Measurements from ENCODE around the gene ARHGEF16. TPM values are rescaled to one million over a fixed set of nuclear protein-coding genes. Genes with fewer than 3 reads are reported as not detected.

The ARHGEF16 gene
- total RNA-seq, 1 experiment from 2014 or later: not detected

DNA sequence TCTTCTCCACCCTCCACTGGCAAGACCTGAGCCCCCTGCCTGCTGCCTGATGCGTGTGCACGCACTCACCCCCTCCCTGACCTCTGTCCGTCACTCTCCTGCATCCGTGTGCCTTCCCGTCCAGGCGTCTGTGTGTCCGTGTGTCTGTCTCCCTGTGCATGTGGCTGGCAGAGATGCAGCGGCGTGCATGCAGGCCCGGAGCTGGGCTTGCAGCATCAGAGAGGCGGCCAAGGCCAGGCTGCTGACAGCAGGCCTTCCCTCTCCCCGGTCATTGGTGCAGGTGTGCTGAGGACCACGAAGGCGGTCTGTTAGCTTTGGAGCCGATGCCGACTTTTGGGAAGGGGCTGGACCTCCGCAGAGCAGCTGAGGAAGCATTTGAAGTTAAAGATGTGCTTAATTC lies 22.8 kb upstream of the ARHGEF16 start:
- no peak overlapping the region for H2AFZ ChIP-seq (ENCODE audit: low read length)

DNA sequence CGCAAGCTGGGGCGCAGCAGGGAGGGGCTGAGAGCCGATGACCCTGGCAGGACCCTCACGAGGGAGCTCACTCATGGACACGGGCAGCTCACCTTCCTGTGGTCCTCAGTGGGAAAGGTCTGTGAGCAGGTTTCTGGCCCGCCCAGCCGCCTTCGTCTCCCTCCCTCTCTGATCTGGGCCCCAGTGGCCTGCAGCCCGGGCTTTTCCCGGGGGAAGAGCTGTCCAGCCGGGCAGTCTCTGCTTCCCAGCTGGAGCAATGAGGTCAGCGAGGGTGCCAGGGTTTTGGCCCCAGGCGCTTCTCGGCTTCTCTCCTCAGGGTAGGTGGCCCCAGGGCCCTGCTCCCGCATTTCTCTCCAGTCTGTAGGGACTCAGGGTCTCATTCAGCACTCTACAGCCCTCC lies 22.2 kb upstream of the ARHGEF16 start:
- Histone ChIP-seq H3K4me1 (ENCODE audit: low read length) (no peaks in the 10 kb centered on the region), H3K9ac (ENCODE audit: low read length) (no peak overlapping the region), H3K27me3 (ENCODE audit: low read length) (no peaks in the 10 kb centered on the region), H4K20me1 (ENCODE audit: insufficient read depth, low read depth, low read length) (no peaks in the 10 kb centered on the region), H3K4me3 (ENCODE audit: low read length) (no peak overlapping the region), H3K27ac (ENCODE audit: low read length) (no peak overlapping the region), H3K36me3 (ENCODE audit: insufficient read depth, low read length) (no peaks in the 10 kb centered on the region), H3K79me2 (ENCODE audit: low read length) (no peaks in the 10 kb centered on the region), H3K9me2 (replicated peaks; ENCODE audit: insufficient read depth, low read length) (no peaks in the 10 kb centered on the region), H3K4me2 (ENCODE audit: low read depth, low read length, poor library complexity, severe bottlenecking) (no peak overlapping the region), H2AFZ (ENCODE audit: low read length) (no peak overlapping the region), H3K9me3 (ENCODE audit: low read length) (no peaks in the 10 kb centered on the region)
- DNase-seq: no peak

More for the DNA sequence above, 22.8 kb upstream of the ARHGEF16 start:
- H3K79me2 ChIP-seq (ENCODE audit: low read length): no peaks in the 10 kb centered on the region
- no peak overlapping the region for H3K9ac ChIP-seq (ENCODE audit: low read length)
- H3K4me2 ChIP-seq (ENCODE audit: low read depth, low read length, poor library complexity, severe bottlenecking): no peak overlapping the region
- no peaks in the 10 kb centered on the region for H3K4me1 ChIP-seq (ENCODE audit: low read length)
- H3K4me3 ChIP-seq (ENCODE audit: low read length): no peak overlapping the region
- DNase-seq: no peak
- no peaks in the 10 kb centered on the region for H3K36me3 ChIP-seq (ENCODE audit: insufficient read depth, low read length)
- H3K27ac ChIP-seq (ENCODE audit: low read length): no peak overlapping the region
- no peaks in the 10 kb centered on the region for H3K27me3 ChIP-seq (ENCODE audit: low read length)
- no peaks in the 10 kb centered on the region for H4K20me1 ChIP-seq (ENCODE audit: insufficient read depth, low read depth, low read length)
- no peaks in the 10 kb centered on the region for H3K9me3 ChIP-seq (ENCODE audit: low read length)
- H3K9me2 ChIP-seq (replicated peaks; ENCODE audit: insufficient read depth, low read length): no peaks in the 10 kb centered on the region

DNA sequence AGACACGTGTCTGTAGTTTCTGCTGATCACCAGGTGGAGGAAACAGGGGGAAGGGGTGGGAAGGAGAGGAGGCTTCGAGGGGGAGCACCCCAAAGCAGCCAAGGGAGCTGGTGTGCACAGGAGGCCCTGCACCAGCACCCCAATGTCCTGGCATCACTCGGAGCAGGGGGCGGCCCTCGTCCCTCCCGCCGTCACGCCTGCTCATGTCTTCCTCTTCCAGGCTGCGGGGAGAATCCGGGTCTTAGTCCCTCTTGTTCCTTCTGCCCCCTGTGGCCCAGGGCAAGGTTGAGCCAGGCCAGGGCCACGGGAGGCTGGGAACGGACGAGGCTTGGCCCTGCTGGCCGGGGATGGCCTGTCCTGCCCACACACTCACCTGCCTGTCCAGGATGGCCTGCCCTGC lies 21.4 kb upstream of the ARHGEF16 start:
- no peaks in the 10 kb centered on the region for H3K79me2 ChIP-seq (ENCODE audit: low read length)
- no peaks in the 10 kb centered on the region for H3K27me3 ChIP-seq (ENCODE audit: low read length)
- H4K20me1 ChIP-seq (ENCODE audit: insufficient read depth, low read depth, low read length): no peaks in the 10 kb centered on the region
- DNase-seq: no peak
- no peak overlapping the region for H3K4me3 ChIP-seq (ENCODE audit: low read length)
- H3K9ac ChIP-seq (ENCODE audit: low read length): no peak overlapping the region
- H3K4me1 ChIP-seq (ENCODE audit: low read length): no peaks in the 10 kb centered on the region
- H3K9me2 ChIP-seq (replicated peaks; ENCODE audit: insufficient read depth, low read length): no peaks in the 10 kb centered on the region
- H3K4me2 ChIP-seq (ENCODE audit: low read depth, low read length, poor library complexity, severe bottlenecking): no peak overlapping the region
- no peaks in the 10 kb centered on the region for H3K9me3 ChIP-seq (ENCODE audit: low read length)
- no peaks in the 10 kb centered on the region for H3K36me3 ChIP-seq (ENCODE audit: insufficient read depth, low read length)
- no peak overlapping the region for H3K27ac ChIP-seq (ENCODE audit: low read length)
- no peak overlapping the region for H2AFZ ChIP-seq (ENCODE audit: low read length)

DNA sequence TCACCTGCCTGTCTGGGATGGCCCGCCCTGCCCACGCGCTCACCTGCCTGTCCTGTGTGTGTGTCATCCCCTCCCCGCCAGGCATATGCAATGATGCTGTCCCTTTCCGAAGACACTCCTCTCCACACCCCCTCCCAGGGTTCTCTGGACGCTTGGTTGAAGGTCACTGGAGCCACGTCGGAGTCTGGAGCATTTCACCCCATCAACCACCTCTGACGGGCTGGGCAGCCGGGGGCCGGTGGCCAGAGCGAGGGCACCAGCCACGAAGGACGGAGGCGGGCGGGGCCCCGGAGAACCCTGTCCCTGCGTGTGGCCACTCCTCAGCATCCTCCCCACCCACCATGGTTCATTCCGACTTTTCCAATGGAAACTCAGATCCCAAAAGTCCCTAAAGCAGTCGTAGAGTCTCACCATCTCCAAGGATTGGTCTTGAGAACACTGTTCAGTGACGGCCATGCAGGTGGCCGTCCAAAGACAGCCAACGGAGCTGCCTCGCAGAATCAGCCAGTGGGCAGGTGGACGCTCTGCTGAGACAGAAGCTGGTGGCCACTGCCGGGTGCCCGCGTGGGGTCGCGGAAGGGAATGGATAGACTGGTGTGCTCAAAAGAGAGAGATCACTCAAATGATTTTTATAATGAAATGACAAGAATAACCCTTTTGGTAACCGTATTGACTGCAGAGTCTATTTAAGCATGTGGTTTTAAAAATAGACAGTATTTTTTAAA lies 20.7 kb upstream of the ARHGEF16 start:
- DNase-seq: no peak
- H3K4me2 ChIP-seq (ENCODE audit: low read depth, low read length, poor library complexity, severe bottlenecking): no peak overlapping the region
- H3K79me2 ChIP-seq (ENCODE audit: low read length): no peaks in the 10 kb centered on the region
- no peak overlapping the region for H3K9ac ChIP-seq (ENCODE audit: low read length)
- no peaks in the 10 kb centered on the region for H3K9me2 ChIP-seq (replicated peaks; ENCODE audit: insufficient read depth, low read length)
- no peaks in the 10 kb centered on the region for H3K9me3 ChIP-seq (ENCODE audit: low read length)
- H3K27ac ChIP-seq (ENCODE audit: low read length): no peak overlapping the region
- no peaks in the 10 kb centered on the region for H3K36me3 ChIP-seq (ENCODE audit: insufficient read depth, low read length)
- H3K27me3 ChIP-seq (ENCODE audit: low read length): no peaks in the 10 kb centered on the region
- no peak overlapping the region for H3K4me3 ChIP-seq (ENCODE audit: low read length)
- no peak overlapping the region for H2AFZ ChIP-seq (ENCODE audit: low read length)
- H4K20me1 ChIP-seq (ENCODE audit: insufficient read depth, low read depth, low read length): no peaks in the 10 kb centered on the region
- no peaks in the 10 kb centered on the region for H3K4me1 ChIP-seq (ENCODE audit: low read length)

DNA sequence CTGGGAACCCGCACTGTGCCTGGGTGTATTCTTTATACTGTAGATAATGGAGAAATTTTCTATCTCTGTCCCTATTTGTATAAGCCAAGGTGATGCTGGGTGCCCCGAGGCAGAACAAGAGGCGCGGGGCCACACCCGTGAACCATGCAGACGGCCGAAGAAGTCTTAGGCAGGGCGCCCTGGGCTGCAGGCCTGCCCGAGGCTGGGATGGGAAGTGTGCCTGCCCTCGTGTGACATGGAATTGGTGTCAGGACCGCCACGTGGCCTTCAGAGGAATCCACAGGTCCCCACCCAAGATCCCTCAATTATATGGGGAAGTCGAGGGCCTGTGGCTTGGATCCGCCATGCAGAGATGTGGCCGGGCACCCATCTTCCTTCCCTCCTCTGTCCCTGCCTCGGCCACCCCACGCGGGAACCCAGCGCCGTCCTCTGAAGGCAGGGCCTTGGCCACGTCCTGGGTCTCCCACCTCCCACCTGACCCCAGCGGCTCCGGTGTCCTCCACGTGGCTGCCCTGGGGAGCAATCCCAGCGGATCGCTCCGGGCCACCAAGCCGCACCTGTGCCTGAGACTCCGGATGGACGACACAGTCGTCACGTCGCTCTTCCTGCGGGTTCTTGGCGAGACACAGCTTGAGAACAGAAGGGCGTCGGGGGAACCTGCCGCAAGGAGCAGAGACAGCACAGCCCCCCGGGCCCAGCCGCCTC lies 19.9 kb upstream of the ARHGEF16 start:
- Histone ChIP-seq H3K9ac (ENCODE audit: low read length) (no peak overlapping the region), H3K79me2 (ENCODE audit: low read length) (no peaks in the 10 kb centered on the region), H3K27me3 (ENCODE audit: low read length) (no peaks in the 10 kb centered on the region), H3K4me1 (ENCODE audit: low read length) (no peaks in the 10 kb centered on the region), H3K4me2 (ENCODE audit: low read depth, low read length, poor library complexity, severe bottlenecking) (no peak overlapping the region), H4K20me1 (ENCODE audit: insufficient read depth, low read depth, low read length) (no peaks in the 10 kb centered on the region), H3K4me3 (ENCODE audit: low read length) (no peak overlapping the region), H3K36me3 (ENCODE audit: insufficient read depth, low read length) (no peaks in the 10 kb centered on the region), H2AFZ (ENCODE audit: low read length) (no peak overlapping the region), H3K9me3 (ENCODE audit: low read length) (no peaks in the 10 kb centered on the region), H3K27ac (ENCODE audit: low read length) (no peak overlapping the region), H3K9me2 (replicated peaks; ENCODE audit: insufficient read depth, low read length) (no peaks in the 10 kb centered on the region)
- DNase-seq: no peak

DNA sequence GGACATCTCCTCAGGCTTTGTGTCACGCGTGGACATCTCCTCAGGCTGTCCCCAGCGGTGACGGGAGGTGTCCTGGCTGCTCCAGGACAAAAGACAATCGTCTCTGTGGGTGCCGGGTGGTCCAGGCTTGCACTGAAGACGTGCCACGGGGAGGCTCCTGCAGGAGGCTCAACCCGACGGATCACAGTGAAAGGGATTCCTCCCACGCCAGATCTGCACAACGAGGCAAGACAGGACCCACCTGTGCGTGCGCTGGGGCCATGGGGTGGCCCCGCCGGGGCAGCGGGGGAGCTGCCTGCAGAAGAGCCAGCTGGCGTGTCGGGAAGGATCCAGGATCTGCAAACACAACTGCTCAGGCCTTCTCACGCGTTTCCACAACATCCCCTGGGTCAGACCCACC lies 18.8 kb upstream of the ARHGEF16 start:
- Histone ChIP-seq H3K36me3 (ENCODE audit: insufficient read depth, low read length) (no peaks in the 10 kb centered on the region), H3K4me3 (ENCODE audit: low read length) (no peak overlapping the region), H3K79me2 (ENCODE audit: low read length) (no peaks in the 10 kb centered on the region), H3K9me2 (replicated peaks; ENCODE audit: insufficient read depth, low read length) (no peaks in the 10 kb centered on the region), H3K27me3 (ENCODE audit: low read length) (no peaks in the 10 kb centered on the region), H3K9me3 (ENCODE audit: low read length) (no peaks in the 10 kb centered on the region), H2AFZ (ENCODE audit: low read length) (no peak overlapping the region), H3K4me2 (ENCODE audit: low read depth, low read length, poor library complexity, severe bottlenecking) (no peak overlapping the region), H3K27ac (ENCODE audit: low read length) (no peak overlapping the region), H3K4me1 (ENCODE audit: low read length) (no peaks in the 10 kb centered on the region), H4K20me1 (ENCODE audit: insufficient read depth, low read depth, low read length) (no peaks in the 10 kb centered on the region), H3K9ac (ENCODE audit: low read length) (no peak overlapping the region)
- DNase-seq: no peak

DNA sequence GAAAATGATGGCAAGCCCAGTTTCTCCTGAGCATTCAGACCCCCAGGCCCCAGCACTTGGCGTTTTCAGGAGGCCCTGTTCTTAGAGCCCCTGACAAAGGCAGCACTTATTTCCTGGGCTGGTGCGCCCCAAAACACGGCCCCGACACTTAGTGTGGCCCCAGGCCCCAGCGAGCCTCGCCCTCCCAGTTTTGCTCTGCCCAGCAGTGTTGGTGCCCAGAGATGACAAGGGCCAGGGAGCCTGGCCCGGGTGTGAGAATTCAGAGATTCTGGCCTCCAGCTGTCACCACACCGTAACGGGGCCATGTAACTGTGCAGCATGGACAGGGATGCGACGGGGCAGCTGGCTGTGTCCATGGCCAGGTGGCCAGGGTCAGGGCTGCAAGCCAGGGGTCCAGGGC lies 18.0 kb upstream of the ARHGEF16 start:
- no peak overlapping the region for H3K4me3 ChIP-seq (ENCODE audit: low read length)
- H3K9me2 ChIP-seq (replicated peaks; ENCODE audit: insufficient read depth, low read length): no peaks in the 10 kb centered on the region
- H3K36me3 ChIP-seq (ENCODE audit: insufficient read depth, low read length): no peaks in the 10 kb centered on the region
- H3K27me3 ChIP-seq (ENCODE audit: low read length): no peaks in the 10 kb centered on the region
- no peaks in the 10 kb centered on the region for H3K9me3 ChIP-seq (ENCODE audit: low read length)
- no peak overlapping the region for H3K27ac ChIP-seq (ENCODE audit: low read length)
- H3K9ac ChIP-seq (ENCODE audit: low read length): no peak overlapping the region
- H3K79me2 ChIP-seq (ENCODE audit: low read length): no peaks in the 10 kb centered on the region
- H3K4me1 ChIP-seq (ENCODE audit: low read length): no peaks in the 10 kb centered on the region
- DNase-seq: no peak
- H3K4me2 ChIP-seq (ENCODE audit: low read depth, low read length, poor library complexity, severe bottlenecking): no peak overlapping the region
- H2AFZ ChIP-seq (ENCODE audit: low read length): no peak overlapping the region
- no peaks in the 10 kb centered on the region for H4K20me1 ChIP-seq (ENCODE audit: insufficient read depth, low read depth, low read length)

DNA sequence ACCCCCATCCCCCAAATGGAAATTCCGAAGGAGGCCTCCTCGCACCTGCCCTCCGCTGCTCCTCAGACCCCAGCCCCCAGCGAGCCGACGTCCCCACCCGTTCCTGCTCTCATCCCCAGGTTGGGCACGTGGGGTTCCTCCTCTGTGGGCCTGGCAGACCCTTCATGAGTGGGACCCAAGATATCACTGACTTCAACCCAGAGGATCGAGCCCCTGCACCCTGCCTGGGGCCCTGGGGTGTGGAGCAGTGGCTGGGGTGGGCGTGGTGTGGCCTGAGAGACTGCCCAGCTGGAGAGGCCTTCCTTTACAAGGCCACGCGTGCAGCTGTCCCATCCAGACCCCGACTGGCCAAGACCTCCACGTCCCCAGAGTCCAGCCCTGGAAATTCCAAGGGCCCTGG lies 17.6 kb upstream of the ARHGEF16 start:
- no peak for DNase-seq
- Histone ChIP-seq H3K79me2 (ENCODE audit: low read length) (no peaks in the 10 kb centered on the region), H3K36me3 (ENCODE audit: insufficient read depth, low read length) (no peaks in the 10 kb centered on the region), H3K9me3 (ENCODE audit: low read length) (no peaks in the 10 kb centered on the region), H3K9ac (ENCODE audit: low read length) (no peak overlapping the region), H3K4me2 (ENCODE audit: low read depth, low read length, poor library complexity, severe bottlenecking) (no peak overlapping the region), H3K4me3 (ENCODE audit: low read length) (no peak overlapping the region), H3K9me2 (replicated peaks; ENCODE audit: insufficient read depth, low read length) (no peaks in the 10 kb centered on the region), H4K20me1 (ENCODE audit: insufficient read depth, low read depth, low read length) (no peaks in the 10 kb centered on the region), H2AFZ (ENCODE audit: low read length) (no peak overlapping the region), H3K27ac (ENCODE audit: low read length) (no peak overlapping the region), H3K27me3 (ENCODE audit: low read length) (no peaks in the 10 kb centered on the region), H3K4me1 (ENCODE audit: low read length) (no peaks in the 10 kb centered on the region)

Measured in Karpas-422 (cell line).